Heart left ventricle (tissue), 16 donors: ENCODE results near the gene ALAS1. TPM values are rescaled to one million over a fixed set of nuclear protein-coding genes. Genes with fewer than 3 reads are reported as not detected.

Source experiments
- ATAC-seq, 4 donors: fragments of 200-7000 bp; cut with Tn5 transposase; one replicate each; pipeline ENCODE4 v1.9.1; 2020 to 2022; ENCODE audit warnings: moderate library complexity in 4 of 4, mild to moderate bottlenecking in 3 of 4, moderate number of reproducible peaks in 1 of 4
- DNase-seq, 5 donors: peaks; one replicate each; pipeline ENCODE4 v3.0.0-alpha.2; 2020
- H3K27ac ChIP-seq, 12 donors: fragments of 200-600 bp; sonication (generic) in 4 of 12; one replicate each; pipeline versions ENCODE4 v1.5.0 to v1.8.0; 2016 to 2022; ENCODE audit warnings: mild to moderate bottlenecking in 2 of 12
- H3K27me3 ChIP-seq, 9 donors: fragments of 200-600 bp; sonication (generic) in 2 of 9; one replicate each; pipeline versions ENCODE4 v1.5.1 to v1.8.0; 2016 to 2022; ENCODE audit warnings: mild to moderate bottlenecking in 3 of 9
- H3K36me3 ChIP-seq, 9 donors: fragments of 200-600 bp; sonication (generic) in 2 of 9; one replicate each; pipeline versions ENCODE4 v1.5.0 to v1.8.0; 2018 to 2022; ENCODE audit warnings: mild to moderate bottlenecking in 2 of 9
- H3K4me1 ChIP-seq, 12 donors: fragments of 200-600 bp; sonication (generic) in 4 of 12; one replicate each; pipeline versions ENCODE4 v1.5.0 to v1.8.0; 2016 to 2022; ENCODE audit warnings: mild to moderate bottlenecking in 3 of 12
- H3K4me3 ChIP-seq, 12 donors: fragments of 200-600 bp; sonication (generic) in 4 of 12; one replicate each; pipeline versions ENCODE4 v1.5.0 to v1.8.0; 2017 to 2022; ENCODE audit warnings: mild to moderate bottlenecking in 9 of 12, moderate library complexity in 4 of 12
- H3K9me3 ChIP-seq, 12 donors: fragments of 200-600 bp; sonication (generic) in 4 of 12; one replicate each; pipeline versions ENCODE4 v1.5.0 to v1.8.0; 2016 to 2022; ENCODE audit warnings: mild to moderate bottlenecking in 1 of 12
- POLR2A ChIP-seq, 2 donors: fragments of 450-650 bp; IDR thresholded peaks; one replicate each; pipeline ENCODE4 v1.6.1; 2017; ENCODE audit warnings: antibody characterized with exemption in 2 of 2, mild to moderate bottlenecking in 2 of 2, moderate library complexity in 2 of 2
- WGBS, 4 donors: extraction: QIAGEN DNeasy Blood & Tissue Kit in 2 of 4; methylation state at CpG; one replicate each; pipeline versions ENCODE4 v1.1.5 to v1.1.7; 2013 to 2018; 5-methylcytosine and 5-hydroxymethylcytosine counted together
- intact Hi-C, 10 donors: fragments of 100-400 bp; cut with DNase I; formaldehyde crosslinking; loops; one replicate each; pipeline versions ENCODE4 v1.11.1 to v1.14.2; 2022
- polyA plus RNA-seq, 2 donors: library from polyadenylated mRNA; stranded (reverse); fragments of 200-250 nt; gene quantifications; one replicate each; pipeline ENCODE4 v1.2.3, GENCODE V29; 2013
- total RNA-seq, 9 donors: library from RNA; depleted of rRNA in 2 of 9; stranded (reverse); fragments of >200 nt in 2 of 9; fragmentation: NEBNext Ultra II Directional in 3 of 9; extraction: Animal tissue kit (Norgen Biotek cat#: 25700) in 3 of 9; gene quantifications; one replicate each; pipeline versions ENCODE4 v1.1.0 to v1.2.4, GENCODE V29; 2016 to 2023
- TF ChIP-seq, protein P1 (sequence below), 12 donors: fragments of 200-600 bp; sonication (generic) in 4 of 12; IDR thresholded peaks; one replicate each; pipeline versions ENCODE4 v1.5.0 to v1.8.0; 2018 to 2022; ENCODE audit warnings: antibody characterized with exemption in 12 of 12, mild to moderate bottlenecking in 5 of 12
- donor health status: ischemic (EF 13 %, LVEDD 7.1; RV severe dilation, severe dysfunction).
- donor health status: healthy with polysubstance abuse.
- donor health status: DM: no; HTN: yes; CAD: no.
- donor health status: DM: no; HTN: no; CAD: no.
- donor health status: ischemic (EF 25% LVEDD 6.9; RV normal size, moderate dysfunction).
- donor health status: ischemic (EF 25% LVEDD 5.7; RV mildly dilated, moderate dysfunction).
- donor health status: healthy.
- donor health status: DM: yes; HTN: yes; CAD: no.
- donor health status: ischemic (EF 35%, LVEDD 5.7; RV mildly dilated, moderate dysfunction).
- donor health status: nonischemic (EF 11% LVEDD 7.7; RV severe dilation, severe dysfunction).
- donor health status: DM: yes; HTN: yes; CAD: no.
- donor health status: PGD.
- donor health status: ischemic (EF 29% LVEDD 5.4; RV normal size, mild dysfunction).
- donor health status: nonischemic (EF 23%, LVEDD 6.1; RV moderate dilation, normal function).

The ALAS1 gene
- total and polyA plus RNA-seq, 11 donors: 77.9 to 213 (median 132) TPM

GRCh38 chr3:52237006-52237656 is 39.2 kb downstream of the ALAS1 start:
- peak overlapping the region in 9 of 12 donors; percentile 79 to 99 (median 97) for H3K4me3 ChIP-seq
- DNase-seq: no peak
- intact Hi-C loops: loop anchor here in 8 of 10 donors (5.0 to 10.0 kb wide), 4 partner anchors 35 to 168 kb away; partner anchors contain the start of gene WDR82 (in 5 of the 8)

GRCh38 chr3:52237657-52238172 is 39.8 kb downstream of the ALAS1 start:
- intact Hi-C loops: loop anchor here (2.0 to 10.0 kb wide), 5 partner anchors 35 to 167 kb away; partner anchors contain the start of gene WDR82 (in 8 of the 10)
- Histone ChIP-seq H3K36me3 (peaks cover 0 to 26% (median 5%) of the 10 kb centered on the region in 9 donors), H3K4me3 (peak overlapping the region in 11 of 12 donors; percentile 79 to 99 (median 95)), H3K4me1 (peaks cover 10 to 68% (median 55%) of the 10 kb centered on the region in 12 donors), H3K27ac (peak overlapping the region; percentile 25 to 97 (median 91)), H3K27me3 (no peaks in the 10 kb centered on the region), H3K9me3 (no peaks in the 10 kb centered on the region)
- ATAC-seq (peak; percentile 15 to 67 (median 61)), DNase-seq (peak; percentile 78 to 93 (median 90))
- TF ChIP-seq, protein P1, sequence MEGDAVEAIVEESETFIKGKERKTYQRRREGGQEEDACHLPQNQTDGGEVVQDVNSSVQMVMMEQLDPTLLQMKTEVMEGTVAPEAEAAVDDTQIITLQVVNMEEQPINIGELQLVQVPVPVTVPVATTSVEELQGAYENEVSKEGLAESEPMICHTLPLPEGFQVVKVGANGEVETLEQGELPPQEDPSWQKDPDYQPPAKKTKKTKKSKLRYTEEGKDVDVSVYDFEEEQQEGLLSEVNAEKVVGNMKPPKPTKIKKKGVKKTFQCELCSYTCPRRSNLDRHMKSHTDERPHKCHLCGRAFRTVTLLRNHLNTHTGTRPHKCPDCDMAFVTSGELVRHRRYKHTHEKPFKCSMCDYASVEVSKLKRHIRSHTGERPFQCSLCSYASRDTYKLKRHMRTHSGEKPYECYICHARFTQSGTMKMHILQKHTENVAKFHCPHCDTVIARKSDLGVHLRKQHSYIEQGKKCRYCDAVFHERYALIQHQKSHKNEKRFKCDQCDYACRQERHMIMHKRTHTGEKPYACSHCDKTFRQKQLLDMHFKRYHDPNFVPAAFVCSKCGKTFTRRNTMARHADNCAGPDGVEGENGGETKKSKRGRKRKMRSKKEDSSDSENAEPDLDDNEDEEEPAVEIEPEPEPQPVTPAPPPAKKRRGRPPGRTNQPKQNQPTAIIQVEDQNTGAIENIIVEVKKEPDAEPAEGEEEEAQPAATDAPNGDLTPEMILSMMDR (IDR thresholded peaks at IDR 0.05): no peak
- TF ChIP-seq POLR2A (IDR thresholded peaks at IDR 0.05): no peak
- WGBS, 4 donors: 7 to 15% (median 8%) methylated on average over 3 to 8 of the region's 8 CpGs

More at GRCh38 chr3:52237006-52237656, 39.2 kb downstream of the ALAS1 start:
- Histone ChIP-seq H3K36me3 (peaks cover 0 to 30% (median 11%) of the 10 kb centered on the region in 9 donors), H3K9me3 (no peaks in the 10 kb centered on the region), H3K4me1 (peaks cover 10 to 73% (median 60%) of the 10 kb centered on the region in 12 donors), H3K27me3 (no peaks in the 10 kb centered on the region), H3K27ac (peak overlapping the region; percentile 12 to 97 (median 91))
- no peak for TF ChIP-seq POLR2A (IDR thresholded peaks at IDR 0.05)
- TF ChIP-seq, protein P1 (IDR thresholded peaks at IDR 0.05): no peak
- ATAC-seq: no peak
- 67 to 77% (median 75%) methylated on average over 6 of the region's 6 CpGs for WGBS, 4 donors

DNA sequence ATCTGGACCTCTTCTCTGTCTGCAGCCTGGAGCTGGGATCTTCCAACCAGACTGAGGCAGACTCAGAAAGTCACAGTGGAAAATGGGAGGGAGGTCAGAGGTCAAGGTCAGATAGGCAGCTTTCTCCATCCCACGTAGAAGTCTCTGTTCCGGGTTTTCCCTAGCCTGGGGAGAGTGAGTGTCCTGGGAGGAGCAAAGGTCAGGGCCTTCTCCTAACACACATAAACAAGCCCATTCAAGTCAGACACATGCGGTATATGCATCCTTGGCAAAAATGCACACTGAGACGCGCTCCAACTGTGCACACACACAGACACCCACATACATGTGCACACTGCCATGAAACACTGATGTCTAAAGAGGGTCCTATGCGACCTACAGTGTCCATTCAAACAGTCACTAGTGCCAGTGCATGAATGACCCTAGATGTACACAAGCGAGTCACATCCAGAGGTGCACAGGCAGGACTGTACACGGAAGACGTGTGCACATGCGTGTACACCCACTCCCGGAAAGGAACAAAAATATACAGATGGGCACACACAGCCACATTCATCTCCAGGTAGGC is 40.3 kb downstream of the ALAS1 start:
- TF ChIP-seq, protein P1 (IDR thresholded peaks at IDR 0.05): no peak
- TF ChIP-seq POLR2A (IDR thresholded peaks at IDR 0.05): no peak
- WGBS, 4 donors: 15 to 27% (median 17%) methylated on average over 9 to 11 of the region's 11 CpGs
- Histone ChIP-seq H3K27me3 (no peaks in the 10 kb centered on the region), H3K4me3 (peak overlapping the region; percentile 79 to 99 (median 96)), H3K36me3 (peaks cover 0 to 20% (median 2%) of the 10 kb centered on the region in 9 donors), H3K27ac (peak overlapping the region; percentile 66 to 97 (median 91)), H3K4me1 (peaks cover 10 to 67% (median 50%) of the 10 kb centered on the region in 12 donors), H3K9me3 (no peaks in the 10 kb centered on the region)
- intact Hi-C loops: loop anchor here (2.0 to 10.0 kb wide), 5 partner anchors 34 to 167 kb away; partner anchors contain the start of gene WDR82 (in 8 of the 10)
- no peak for ATAC-seq
- peak in 1 of 5 donors; percentile 22 for DNase-seq
